Hypothalamus (tissue), 51 donors: Measurements from ENCODE around the gene FAM167B.
A peak's percentile ranks its signal among the peaks of the same experiment; 100 is the strongest.
"Not testable (repeated sequence)": the region's sequence is repeated elsewhere in the genome, so short reads cannot be mapped to it uniquely, and the experiment has no call there.

Source experiments
- DNase-seq, 51 donors: peaks; one replicate each; lab custom pipeline; 2025; lab: John Stamatoyannopoulos, UW

FAM167B gene

GRCh38 chr1:32291708-32292538, 44.9 kb downstream of the FAM167B start, which contains the start of gene HDAC1:
Gene HDAC1 (plus strand): TSS chr1:32292083. CDS start chr1:32292170, 87 bp downstream.
- DNase-seq: peak; percentile 33 to 91 (median 82)

GRCh38 chr1:32298211-32298610, 51.2 kb downstream of the FAM167B start:
- not testable (repeated sequence) for DNase-seq
